GM23338 (cell line): ENCODE results near the gene MDH1.

Experiments
- ZNF114 ChIP-seq: fragments of 250-450 bp; sonication (Bioruptor Pico); IDR thresholded peaks from 2 replicates; pipeline ENCODE4 v1.5.0; 2020; ENCODE audit warnings: mild to moderate bottlenecking, moderate library complexity
- TF ChIP-seq, protein P1 (sequence below), 2 experiments: fragments of 200-600 bp in 1 of 2; sonication (generic) in 1 of 2; conservative IDR thresholded peaks; 2 replicates each; pipeline versions ENCODE4 v1.5.1 to v1.6.1; 2016 to 2017; ENCODE audit warnings: antibody characterized with exemption in 2 of 2, low read depth in 2 of 2, mild to moderate bottlenecking in 2 of 2, moderate library complexity in 1 of 2

DNA sequence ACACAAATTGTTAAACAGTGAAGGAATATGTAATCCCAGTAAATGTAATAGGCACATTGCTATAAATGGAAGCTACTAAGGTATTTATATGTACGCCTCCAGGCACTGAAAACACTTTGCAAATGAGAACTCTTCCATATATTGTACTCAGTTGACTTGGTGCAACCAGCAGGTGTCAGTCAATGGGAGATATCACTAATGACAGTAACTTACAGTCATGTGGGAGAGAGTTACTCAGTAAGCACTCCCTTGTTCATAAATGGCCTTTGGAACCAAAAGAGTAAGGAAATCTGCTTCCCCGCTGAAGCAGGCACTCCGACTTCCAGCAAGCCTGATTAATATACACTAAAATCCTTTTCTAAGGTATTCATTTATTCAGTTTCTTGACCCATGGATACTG lies 5.9 kb downstream of the MDH1 start:
- TF ChIP-seq, protein P1, sequence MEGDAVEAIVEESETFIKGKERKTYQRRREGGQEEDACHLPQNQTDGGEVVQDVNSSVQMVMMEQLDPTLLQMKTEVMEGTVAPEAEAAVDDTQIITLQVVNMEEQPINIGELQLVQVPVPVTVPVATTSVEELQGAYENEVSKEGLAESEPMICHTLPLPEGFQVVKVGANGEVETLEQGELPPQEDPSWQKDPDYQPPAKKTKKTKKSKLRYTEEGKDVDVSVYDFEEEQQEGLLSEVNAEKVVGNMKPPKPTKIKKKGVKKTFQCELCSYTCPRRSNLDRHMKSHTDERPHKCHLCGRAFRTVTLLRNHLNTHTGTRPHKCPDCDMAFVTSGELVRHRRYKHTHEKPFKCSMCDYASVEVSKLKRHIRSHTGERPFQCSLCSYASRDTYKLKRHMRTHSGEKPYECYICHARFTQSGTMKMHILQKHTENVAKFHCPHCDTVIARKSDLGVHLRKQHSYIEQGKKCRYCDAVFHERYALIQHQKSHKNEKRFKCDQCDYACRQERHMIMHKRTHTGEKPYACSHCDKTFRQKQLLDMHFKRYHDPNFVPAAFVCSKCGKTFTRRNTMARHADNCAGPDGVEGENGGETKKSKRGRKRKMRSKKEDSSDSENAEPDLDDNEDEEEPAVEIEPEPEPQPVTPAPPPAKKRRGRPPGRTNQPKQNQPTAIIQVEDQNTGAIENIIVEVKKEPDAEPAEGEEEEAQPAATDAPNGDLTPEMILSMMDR (conservative IDR thresholded peaks at IDR 0.05; ENCODE audit: low read depth in 2 of 2): no peak; a peak in 2 of 4 replicates
- no peak for TF ChIP-seq ZNF114 (CRISPR knock-in tag)
